Osteocyte (in vitro differentiated cells): Measurements from ENCODE around the gene SYCE1L. TPM values are rescaled to one million over a fixed set of nuclear protein-coding genes. Genes with fewer than 3 reads are reported as not detected.

Source experiments
- total RNA-seq: library from RNA; stranded (reverse); gene quantifications from 2 replicates; pipeline ENCODE4 v1.2.1, GENCODE V29; 2021

SYCE1L gene
- total RNA-seq, 1 donor from 2014 or later = 4.1 TPM

Other genes starting within 250 kb of the SYCE1L start
- gene MON1B, start 8.2 kb upstream of the SYCE1L start, total RNA-seq = 35.2 and 41.8 TPM in 2 replicates
- gene ADAMTS18, start 235.6 kb downstream of the SYCE1L start, total RNA-seq = not detected in 2 replicates